Mesendoderm (in vitro differentiated cells): ENCODE measurements around the gene IL1A.
A peak's percentile ranks its signal among the peaks of the same experiment; 100 is the strongest.

ENCODE experiments used
- DNase-seq: peaks from one replicate; pipeline ENCODE4 v3.0.0; 2013
- H2AK5ac ChIP-seq: 2 replicates; pipeline ENCODE4 v1.6.1; 2013; ENCODE audit warnings: low read length, inconsistent platforms
- H2BK120ac ChIP-seq: 2 replicates; pipeline ENCODE4 v1.6.1; 2013; ENCODE audit warnings: low read depth, mild to moderate bottlenecking, low read length, moderate library complexity, mixed read lengths
- H2BK15ac ChIP-seq: replicated peaks from 2 replicates; pipeline ENCODE4 v1.6.1; 2013; ENCODE audit warnings: low read depth, mild to moderate bottlenecking, moderate library complexity
- H2BK5ac ChIP-seq: 2 replicates; pipeline ENCODE4 v1.6.1; 2013; ENCODE audit warnings: low read length, inconsistent platforms
- H3K18ac ChIP-seq: 2 replicates; pipeline ENCODE4 v1.6.1; 2013; ENCODE audit warnings: mild to moderate bottlenecking, low read length, mixed read lengths
- H3K23ac ChIP-seq: one replicate; pipeline ENCODE4 v1.6.1; 2013; ENCODE audit warnings: low read length
- H3K27ac ChIP-seq: 2 replicates; pipeline ENCODE4 v1.5.1; 2013; ENCODE audit warnings: low read depth, mild to moderate bottlenecking, inconsistent platforms, low read length, moderate library complexity
- H3K27me3 ChIP-seq: 2 replicates; pipeline ENCODE4 v1.6.1; 2013; ENCODE audit warnings: low read length, control low read depth, mild to moderate bottlenecking, inconsistent platforms; ENCODE audit not compliant: insufficient read depth, poor library complexity
- H3K36me3 ChIP-seq: 2 replicates; pipeline ENCODE4 v1.6.1; 2013; ENCODE audit warnings: low read length, inconsistent platforms; ENCODE audit not compliant: control insufficient read depth, insufficient read depth
- H3K4ac ChIP-seq: one replicate; pipeline ENCODE4 v1.6.1; 2013; ENCODE audit warnings: low read depth, mild to moderate bottlenecking, low read length, moderate library complexity
- H3K4me1 ChIP-seq: 2 replicates; pipeline ENCODE4 v1.6.1; 2013; ENCODE audit warnings: low read depth, low read length, inconsistent platforms; ENCODE audit not compliant: control insufficient read depth
- H3K4me2 ChIP-seq: 2 replicates; pipeline ENCODE4 v1.6.1; 2013; ENCODE audit warnings: low read length
- H3K4me3 ChIP-seq: 2 replicates; pipeline ENCODE4 v1.5.1; 2013; ENCODE audit warnings: mild to moderate bottlenecking, low read length
- H3K56ac ChIP-seq: one replicate; pipeline ENCODE4 v1.6.1; 2013; ENCODE audit warnings: low read length
- H3K79me1 ChIP-seq: 2 replicates; pipeline ENCODE4 v1.6.1; 2013; ENCODE audit warnings: low read length, inconsistent platforms
- H3K79me2 ChIP-seq: 2 replicates; pipeline ENCODE4 v1.6.1; 2013; ENCODE audit warnings: mild to moderate bottlenecking, low read length; ENCODE audit not compliant: control insufficient read depth, insufficient read depth
- H3K9ac ChIP-seq: 2 replicates; pipeline ENCODE4 v1.6.1; 2013; ENCODE audit warnings: low read length, inconsistent platforms
- H4K5ac ChIP-seq: one replicate; pipeline ENCODE4 v1.6.1; 2013; ENCODE audit warnings: low read length
- H4K8ac ChIP-seq: one replicate; pipeline ENCODE4 v1.6.1; 2013; ENCODE audit warnings: low read depth, mild to moderate bottlenecking, control low read depth, low read length, moderate library complexity
- WGBS: extraction: QIAGEN DNeasy Blood & Tissue Kit; methylation state at CpG from one replicate; pipeline ENCODE4 v1.1.7; 2013; ENCODE audit warnings: low lambda C conversion rate, missing lambda C conversion rate; ENCODE audit not compliant: insufficient coverage; ENCODE audit errors: extremely low coverage; 5-methylcytosine and 5-hydroxymethylcytosine counted together

IL1A gene

GRCh38 chr2:112733871-112734270 is 50.4 kb downstream of the IL1A start:
- Histone ChIP-seq H3K79me2 (no peaks in the 10 kb centered on the region), H2BK5ac (no peak overlapping the region), H4K8ac (no peak overlapping the region), H3K4ac (no peak overlapping the region), H3K4me1 (no peaks in the 10 kb centered on the region), H3K4me2 (no peak overlapping the region), H3K36me3 (peaks cover 4% of the 10 kb centered on the region), H3K23ac (no peak overlapping the region), H4K5ac (no peak overlapping the region), H2BK15ac (no peak overlapping the region), H2BK120ac (no peak overlapping the region), H3K27me3 (no peaks in the 10 kb centered on the region), H3K9ac (no peak overlapping the region), H3K79me1 (no peaks in the 10 kb centered on the region), H3K4me3 (no peak overlapping the region), H3K56ac (no peak overlapping the region), H3K18ac (no peak overlapping the region), H3K27ac (no peak overlapping the region), H2AK5ac (no peak overlapping the region)
- WGBS = no CpG with 5 or more reads among the region's 1 CpG
- DNase-seq = no peak

- Histone ChIP-seq H2BK15ac (no peak overlapping the region), H3K27me3 (no peaks in the 10 kb centered on the region), H3K4me2 (no peak overlapping the region), H3K4me3 (no peak overlapping the region), H2BK120ac (no peak overlapping the region), H3K27ac (no peak overlapping the region), H4K5ac (no peak overlapping the region), H3K79me1 (no peaks in the 10 kb centered on the region), H3K9ac (no peak overlapping the region), H3K36me3 (peaks cover 2% of the 10 kb centered on the region), H4K8ac (no peak overlapping the region), H3K79me2 (no peaks in the 10 kb centered on the region), H3K4ac (no peak overlapping the region), H3K23ac (no peak overlapping the region), H3K18ac (no peak overlapping the region), H2BK5ac (no peak overlapping the region), H2AK5ac (no peak overlapping the region), H3K56ac (no peak overlapping the region), H3K4me1 (no peaks in the 10 kb centered on the region)
- WGBS = no CpG with 5 or more reads among the region's 4 CpGs
- no peak for DNase-seq
These were observed 50.8 kb downstream of the IL1A start for GRCh38 chr2:112733456-112733855.

GRCh38 chr2:112731479-112731878 is 52.8 kb downstream of the IL1A start:
- Histone ChIP-seq H3K4me2 (no peak overlapping the region), H3K4ac (no peak overlapping the region), H3K56ac (no peak overlapping the region), H3K79me1 (no peaks in the 10 kb centered on the region), H3K36me3 (no peaks in the 10 kb centered on the region), H2BK15ac (no peak overlapping the region), H3K23ac (no peak overlapping the region), H3K9ac (no peak overlapping the region), H4K5ac (no peak overlapping the region), H2BK5ac (no peak overlapping the region), H3K4me1 (no peaks in the 10 kb centered on the region), H3K27me3 (no peaks in the 10 kb centered on the region), H4K8ac (no peak overlapping the region), H2BK120ac (no peak overlapping the region), H3K79me2 (no peaks in the 10 kb centered on the region), H2AK5ac (no peak overlapping the region), H3K27ac (no peak overlapping the region), H3K4me3 (no peak overlapping the region), H3K18ac (no peak overlapping the region)
- no CpG with 5 or more reads among the region's 2 CpGs for WGBS
- DNase-seq = no peak

- Histone ChIP-seq H3K4ac (no peak overlapping the region), H3K27ac (no peak overlapping the region), H3K79me2 (no peaks in the 10 kb centered on the region), H3K36me3 (no peaks in the 10 kb centered on the region), H2BK5ac (no peak overlapping the region), H2AK5ac (no peak overlapping the region), H3K79me1 (no peaks in the 10 kb centered on the region), H3K9ac (no peak overlapping the region), H3K4me3 (no peak overlapping the region), H3K18ac (no peak overlapping the region), H3K4me2 (no peak overlapping the region), H3K4me1 (no peaks in the 10 kb centered on the region), H2BK15ac (no peak overlapping the region), H2BK120ac (no peak overlapping the region), H4K5ac (no peak overlapping the region), H3K27me3 (no peaks in the 10 kb centered on the region), H3K56ac (no peak overlapping the region), H4K8ac (no peak overlapping the region), H3K23ac (no peak overlapping the region)
- WGBS = no CpG with 5 or more reads among the region's 5 CpGs
- peak; percentile 37 for DNase-seq
These were observed 53.5 kb downstream of the IL1A start for GRCh38 chr2:112730791-112731190.

GRCh38 chr2:112730216-112730615 is 54.1 kb downstream of the IL1A start:
- Histone ChIP-seq H3K27ac (no peak overlapping the region), H3K56ac (no peak overlapping the region), H3K9ac (no peak overlapping the region), H3K79me2 (no peaks in the 10 kb centered on the region), H3K36me3 (no peaks in the 10 kb centered on the region), H3K23ac (no peak overlapping the region), H4K8ac (no peak overlapping the region), H3K27me3 (no peaks in the 10 kb centered on the region), H2BK5ac (no peak overlapping the region), H3K4ac (no peak overlapping the region), H3K79me1 (no peaks in the 10 kb centered on the region), H2BK15ac (no peak overlapping the region), H2AK5ac (no peak overlapping the region), H4K5ac (no peak overlapping the region), H3K4me3 (no peak overlapping the region), H3K4me1 (no peaks in the 10 kb centered on the region), H2BK120ac (no peak overlapping the region), H3K18ac (no peak overlapping the region), H3K4me2 (no peak overlapping the region)
- no CpG with 5 or more reads among the region's 8 CpGs for WGBS
- DNase-seq = no peak

GRCh38 chr2:112728378-112729175 is 55.7 kb downstream of the IL1A start:
- Histone ChIP-seq H2BK5ac (no peak overlapping the region), H3K18ac (no peak overlapping the region), H3K79me1 (no peaks in the 10 kb centered on the region), H3K27ac (no peak overlapping the region), H3K23ac (no peak overlapping the region), H4K8ac (no peak overlapping the region), H3K4me2 (no peak overlapping the region), H3K4me1 (no peaks in the 10 kb centered on the region), H2BK15ac (no peak overlapping the region), H2BK120ac (no peak overlapping the region), H3K36me3 (no peaks in the 10 kb centered on the region), H3K4ac (no peak overlapping the region), H2AK5ac (no peak overlapping the region), H3K79me2 (no peaks in the 10 kb centered on the region), H3K4me3 (no peak overlapping the region), H3K56ac (no peak overlapping the region), H4K5ac (no peak overlapping the region), H3K27me3 (no peaks in the 10 kb centered on the region), H3K9ac (no peak overlapping the region)
- DNase-seq = no peak
- WGBS = no CpG with 5 or more reads among the region's 11 CpGs
